ENCODE measurements around the gene DCX. TPM values are rescaled to one million over a fixed set of nuclear protein-coding genes. Genes with fewer than 3 reads are reported as not detected.

Gene DCX
- total RNA-seq, 1 donor from 2014 or later: 0.05 TPM

GRCh38 chrX:111328858-111329257 lies 83.1 kb downstream of the DCX start:
- Histone ChIP-seq H3K4me3 (no peak overlapping the region), H3K27ac (replicated peaks) (no peak overlapping the region), H3K27me3 (ENCODE audit: low read depth) (no peaks in the 10 kb centered on the region), H3K9me3 (replicated peaks) (no peaks in the 10 kb centered on the region), H3K36me3 (no peaks in the 10 kb centered on the region), H3K4me1 (no peaks in the 10 kb centered on the region)
- DNase-seq: no peak
- no peak for TF ChIP-seq CTCF (IDR thresholded peaks at IDR 0.05; ENCODE audit: borderline replicate concordance)
- intact Hi-C loops (cut with micrococcal nuclease): no loop called here

- H3K4me1 ChIP-seq: no peaks in the 10 kb centered on the region
- DNase-seq: no peak
- no peaks in the 10 kb centered on the region for H3K27me3 ChIP-seq (ENCODE audit: low read depth)
- no peak overlapping the region for H3K27ac ChIP-seq (replicated peaks)
- intact Hi-C loops (cut with micrococcal nuclease): no loop called here
- H3K36me3 ChIP-seq: no peaks in the 10 kb centered on the region
- no peak overlapping the region for H3K4me3 ChIP-seq
- no peaks in the 10 kb centered on the region for H3K9me3 ChIP-seq (replicated peaks)
- no peak for TF ChIP-seq CTCF (IDR thresholded peaks at IDR 0.05; ENCODE audit: borderline replicate concordance)
Observed at GRCh38 chrX:111322231-111322855, 89.6 kb downstream of the DCX start.

GRCh38 chrX:111319451-111319850 lies 92.5 kb downstream of the DCX start:
- Histone ChIP-seq H3K27ac (replicated peaks) (no peak overlapping the region), H3K27me3 (ENCODE audit: low read depth) (no peaks in the 10 kb centered on the region), H3K4me1 (no peaks in the 10 kb centered on the region), H3K4me3 (no peak overlapping the region), H3K9me3 (replicated peaks) (no peaks in the 10 kb centered on the region), H3K36me3 (no peaks in the 10 kb centered on the region)
- intact Hi-C loops (cut with micrococcal nuclease): no loop called here
- DNase-seq: no peak
- no peak for TF ChIP-seq CTCF (IDR thresholded peaks at IDR 0.05; ENCODE audit: borderline replicate concordance)

- no peaks in the 10 kb centered on the region for H3K4me1 ChIP-seq
- no peak for TF ChIP-seq CTCF (IDR thresholded peaks at IDR 0.05; ENCODE audit: borderline replicate concordance)
Observed at GRCh38 chrX:111318901-111319300, 93.1 kb downstream of the DCX start.

DNA sequence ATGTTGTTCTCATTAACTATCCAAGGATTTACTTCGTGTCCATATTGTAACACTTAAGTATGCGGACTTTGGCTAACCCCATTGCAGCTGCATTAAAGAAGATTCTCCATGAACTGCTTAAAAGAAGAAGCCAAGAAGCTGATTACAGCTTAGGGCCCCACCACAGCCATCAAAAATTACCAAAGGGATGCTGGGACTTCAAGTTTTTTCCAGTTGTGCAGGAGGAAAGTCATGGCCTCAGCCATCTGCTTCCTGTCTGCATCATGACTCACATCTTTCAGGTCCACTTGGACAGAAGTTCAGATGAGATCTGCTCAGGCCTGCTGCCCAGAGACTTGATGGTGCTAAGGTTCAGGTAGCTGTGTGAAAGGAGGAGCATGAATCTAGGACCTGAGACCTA lies 102.9 kb downstream of the DCX start:
- Histone ChIP-seq H3K27me3 (ENCODE audit: low read depth) (no peaks in the 10 kb centered on the region), H3K4me1 (no peaks in the 10 kb centered on the region), H3K9me3 (replicated peaks) (no peaks in the 10 kb centered on the region), H3K4me3 (no peak overlapping the region), H3K27ac (replicated peaks) (no peak overlapping the region), H3K36me3 (no peaks in the 10 kb centered on the region)
- DNase-seq: no peak
- intact Hi-C loops (cut with micrococcal nuclease): no loop called here
- no peak for TF ChIP-seq CTCF (IDR thresholded peaks at IDR 0.05; ENCODE audit: borderline replicate concordance)

More at GRCh38 chrX:111318901-111319300, 93.1 kb downstream of the DCX start:
- Histone ChIP-seq H3K27me3 (ENCODE audit: low read depth) (no peaks in the 10 kb centered on the region), H3K9me3 (replicated peaks) (no peaks in the 10 kb centered on the region), H3K4me3 (no peak overlapping the region), H3K27ac (replicated peaks) (no peak overlapping the region), H3K36me3 (no peaks in the 10 kb centered on the region)
- DNase-seq: no peak
- intact Hi-C loops (cut with micrococcal nuclease): no loop called here

Measured in left ventricle myocardium inferior (tissue), 1 donor.